Muscle of arm (tissue), 12 donors: ENCODE data around the gene MAP3K14. TPM values are rescaled to one million over a fixed set of nuclear protein-coding genes. Genes with fewer than 3 reads are reported as not detected.

Source experiments
- DNase-seq: peaks from one replicate; pipeline ENCODE4 v3.0.0-alpha.2; 2013
- polyA plus RNA-seq, 12 donors: library from polyadenylated mRNA; unstranded; fragments of 120-200 nt; gene quantifications; one replicate each; pipeline ENCODE4 v1.2.1, GENCODE V29; 2013; ENCODE audit not compliant: insufficient read length in 12 of 12

Gene MAP3K14
- polyA plus RNA-seq, 12 donors: 5.9 to 10.7 (median 7.3) TPM; not detected in 1

- DNase-seq: no peak
Measured at GRCh38 chr17:45223539-45224528, 93.0 kb downstream of the MAP3K14 start.

GRCh38 chr17:45222996-45223538 is 93.8 kb downstream of the MAP3K14 start:
- DNase-seq: no peak

- DNase-seq: no peak
Measured at GRCh38 chr17:45222289-45222995, 94.4 kb downstream of the MAP3K14 start.

DNA sequence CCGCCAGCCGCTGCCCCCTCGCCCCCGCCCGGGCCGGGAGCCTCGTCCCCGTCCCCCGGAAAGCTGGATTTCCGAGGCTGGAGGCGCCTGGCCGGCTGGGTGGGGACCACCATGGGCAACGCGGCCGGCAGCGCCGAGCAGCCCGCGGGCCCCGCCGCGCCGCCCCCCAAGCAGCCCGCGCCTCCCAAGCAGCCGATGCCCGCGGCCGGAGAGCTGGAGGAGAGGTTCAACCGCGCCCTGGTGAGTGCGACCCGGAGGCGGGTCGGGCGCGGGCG is 94.9 kb downstream of the MAP3K14 start:
- DNase-seq: no peak

GRCh38 chr17:45221081-45222013 is 95.5 kb downstream of the MAP3K14 start, which contains the start of gene FMNL1:
Gene FMNL1 (plus strand): TSS chr17:45221885. CDS start chr17:45222125, 240 bp downstream.
- no peak for DNase-seq

DNA sequence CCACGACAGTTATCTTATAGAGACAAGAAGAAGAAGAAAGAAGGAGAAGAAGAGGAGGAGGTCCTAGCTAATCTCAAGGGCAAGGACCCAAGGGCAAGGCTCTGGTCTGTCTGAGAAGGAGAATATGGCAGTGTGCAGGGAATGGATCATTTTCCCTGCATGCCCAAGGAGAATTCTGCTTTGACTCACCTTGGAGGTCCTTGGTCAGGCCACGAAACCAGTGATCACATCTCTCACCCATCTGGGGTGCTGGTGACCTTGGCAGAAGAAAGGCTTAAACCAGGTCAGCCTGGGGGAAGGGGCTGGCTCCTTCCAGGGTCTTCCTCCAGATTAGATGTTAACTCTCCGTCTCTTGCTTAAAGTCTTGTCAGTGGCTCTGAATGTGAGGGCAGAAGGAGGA is 96.7 kb downstream of the MAP3K14 start:
- DNase-seq: no peak

- peak; percentile 90 for DNase-seq
Measured at GRCh38 chr17:45218895-45219661, 97.7 kb downstream of the MAP3K14 start.

Other genes starting within 250 kb of the MAP3K14 start
- 10 to 100 TPM in 11 of 12 donors, not detected in 1; 21.4 to 75.0 (median 30.5) TPM for gene PLCD3, start 184.5 kb downstream of the MAP3K14 start, polyA plus RNA-seq
- gene ACBD4, start 181.3 kb downstream of the MAP3K14 start, polyA plus RNA-seq: 10 to 100 TPM in 2 of 12 donors, 1 to 10 TPM in 9, not detected in 1; 3.9 to 11.0 (median 5.8) TPM
- 10 to 100 TPM in 11 of 12 donors, not detected in 1; 19.6 to 35.9 (median 22.2) TPM for gene HEXIM1, start 168.5 kb downstream of the MAP3K14 start, polyA plus RNA-seq
- gene HEXIM2, start 155.1 kb downstream of the MAP3K14 start, polyA plus RNA-seq: 1 to 10 TPM in 10 of 12 donors, not detected in 2; 4.5 to 9.1 (median 6.3) TPM
- 10 to 100 TPM in 1 of 12 donors, 1 to 10 TPM in 10, not detected in 1; 2.8 to 16.8 (median 5.1) TPM for gene FMNL1, start 95.1 kb downstream of the MAP3K14 start, polyA plus RNA-seq
- gene SPATA32, start 54.9 kb downstream of the MAP3K14 start, polyA plus RNA-seq: under 1 TPM in 2 of 12 donors, not detected in 10; 0.18 to 0.23 TPM
- gene ARHGAP27, start 115.8 kb upstream of the MAP3K14 start, polyA plus RNA-seq: 10 to 100 TPM in 3 of 12 donors, 1 to 10 TPM in 8, not detected in 1; 6.0 to 25.7 (median 9.4) TPM
- gene PLEKHM1, start 173.7 kb upstream of the MAP3K14 start, polyA plus RNA-seq: 10 to 100 TPM in 6 of 12 donors, 1 to 10 TPM in 5, not detected in 1; 2.7 to 19.6 (median 10.6) TPM